Mucosa of stomach (tissue), 1 donor: ENCODE measurements around the gene SSH2.
"Not testable (repeated sequence)": the region's sequence is repeated elsewhere in the genome, so short reads cannot be mapped to it uniquely, and the experiment has no call there.

Experiments
- H3K27me3 ChIP-seq: one replicate; pipeline ENCODE4 v1.7.0; 2013; ENCODE audit warnings: mild to moderate bottlenecking, low read length; ENCODE audit not compliant: control insufficient read depth, insufficient read depth
- H3K36me3 ChIP-seq: one replicate; pipeline ENCODE4 v1.7.0; 2013; ENCODE audit warnings: low read length; ENCODE audit not compliant: control insufficient read depth, insufficient read depth
- H3K4me1 ChIP-seq: one replicate; pipeline ENCODE4 v1.7.0; 2013; ENCODE audit warnings: mild to moderate bottlenecking, low read length; ENCODE audit not compliant: control insufficient read depth, insufficient read depth
- H3K4me3 ChIP-seq: one replicate; pipeline ENCODE4 v1.7.0; 2013; ENCODE audit warnings: low read length
- H3K9ac ChIP-seq: one replicate; pipeline ENCODE4 v1.7.0; 2013; ENCODE audit warnings: mild to moderate bottlenecking, low read length, moderate library complexity
- H3K9me3 ChIP-seq: one replicate; pipeline ENCODE4 v1.7.0; 2013; ENCODE audit warnings: mild to moderate bottlenecking, low read length, moderate library complexity; ENCODE audit not compliant: control insufficient read depth
- donor health status: Pancreatic carcinoma.

SSH2 gene

GRCh38 chr17:29892201-29892600, 37.8 kb downstream of the SSH2 start:
- Histone ChIP-seq H3K9ac (no peak overlapping the region), H3K4me3 (no peak overlapping the region), H3K4me1 (no peaks in the 10 kb centered on the region), H3K27me3 (no peaks in the 10 kb centered on the region), H3K36me3 (no peaks in the 10 kb centered on the region), H3K9me3 (no peaks in the 10 kb centered on the region)

- Histone ChIP-seq H3K36me3 (no peaks in the 10 kb centered on the region), H3K4me1 (no peaks in the 10 kb centered on the region), H3K27me3 (no peaks in the 10 kb centered on the region), H3K4me3 (no peak overlapping the region), H3K9me3 (no peaks in the 10 kb centered on the region), H3K9ac (no peak overlapping the region)
Measured at GRCh38 chr17:29891131-29891530, 38.9 kb downstream of the SSH2 start.

GRCh38 chr17:29885031-29885640, 44.9 kb downstream of the SSH2 start:
- H3K36me3 ChIP-seq, result no peaks in the 10 kb centered on the region
- H3K9me3 ChIP-seq, result no peaks in the 10 kb centered on the region
- H3K4me3 ChIP-seq, result no peak overlapping the region
- no peaks in the 10 kb centered on the region for H3K4me1 ChIP-seq
- no peak overlapping the region for H3K9ac ChIP-seq
- no peaks in the 10 kb centered on the region for H3K27me3 ChIP-seq

- no peak overlapping the region for H3K4me3 ChIP-seq
- H3K9me3 ChIP-seq, result no peaks in the 10 kb centered on the region
- H3K36me3 ChIP-seq, result no peaks in the 10 kb centered on the region
- no peaks in the 10 kb centered on the region for H3K4me1 ChIP-seq
- no peaks in the 10 kb centered on the region for H3K27me3 ChIP-seq
- H3K9ac ChIP-seq, result no peak overlapping the region
Measured at GRCh38 chr17:29883497-29883896, 46.5 kb downstream of the SSH2 start.

GRCh38 chr17:29881256-29881655, 48.8 kb downstream of the SSH2 start:
- Histone ChIP-seq H3K4me1 (no peaks in the 10 kb centered on the region), H3K36me3 (no peaks in the 10 kb centered on the region), H3K4me3 (no peak overlapping the region), H3K9me3 (no peaks in the 10 kb centered on the region), H3K9ac (no peak overlapping the region), H3K27me3 (no peaks in the 10 kb centered on the region)

- Histone ChIP-seq H3K4me3 (no peak overlapping the region), H3K36me3 (no peaks in the 10 kb centered on the region), H3K4me1 (no peaks in the 10 kb centered on the region), H3K9me3 (no peaks in the 10 kb centered on the region), H3K27me3 (no peaks in the 10 kb centered on the region), H3K9ac (no peak overlapping the region)
Measured at GRCh38 chr17:29880031-29880430, 50.0 kb downstream of the SSH2 start.

GRCh38 chr17:29874931-29875596, 55.0 kb downstream of the SSH2 start:
- Histone ChIP-seq H3K4me1 (no peaks in the 10 kb centered on the region), H3K9ac (no peak overlapping the region), H3K27me3 (no peaks in the 10 kb centered on the region), H3K4me3 (no peak overlapping the region), H3K9me3 (no peaks in the 10 kb centered on the region), H3K36me3 (no peaks in the 10 kb centered on the region)

- not testable (repeated sequence) for H3K36me3 ChIP-seq, H3K4me3 ChIP-seq, H3K9ac ChIP-seq, H3K27me3 ChIP-seq, H3K4me1 ChIP-seq, H3K9me3 ChIP-seq
Measured at GRCh38 chr17:29874358-29874757, 55.7 kb downstream of the SSH2 start.

- Histone ChIP-seq H3K9ac (no peak overlapping the region), H3K4me3 (no peak overlapping the region), H3K9me3 (no peaks in the 10 kb centered on the region), H3K27me3 (no peaks in the 10 kb centered on the region), H3K36me3 (no peaks in the 10 kb centered on the region), H3K4me1 (no peaks in the 10 kb centered on the region)
Measured at GRCh38 chr17:29873476-29873875, 56.6 kb downstream of the SSH2 start.

GRCh38 chr17:29870836-29871465, 59.1 kb downstream of the SSH2 start:
- Histone ChIP-seq H3K9me3 (no peaks in the 10 kb centered on the region), H3K4me1 (peaks cover 4% of the 10 kb centered on the region), H3K27me3 (no peaks in the 10 kb centered on the region), H3K4me3 (no peak overlapping the region), H3K9ac (no peak overlapping the region), H3K36me3 (no peaks in the 10 kb centered on the region)

GRCh38 chr17:29867643-29868181, 62.3 kb downstream of the SSH2 start:
- H3K4me3 ChIP-seq, result no peak overlapping the region
- no peak overlapping the region for H3K9ac ChIP-seq
- H3K9me3 ChIP-seq, result no peaks in the 10 kb centered on the region
- H3K4me1 ChIP-seq, result peaks cover 4% of the 10 kb centered on the region
- H3K27me3 ChIP-seq, result no peaks in the 10 kb centered on the region
- no peaks in the 10 kb centered on the region for H3K36me3 ChIP-seq

GRCh38 chr17:29866746-29867404, 63.2 kb downstream of the SSH2 start:
- Histone ChIP-seq H3K4me3 (no peak overlapping the region), H3K9me3 (no peaks in the 10 kb centered on the region), H3K9ac (no peak overlapping the region), H3K27me3 (no peaks in the 10 kb centered on the region), H3K4me1 (peaks cover 4% of the 10 kb centered on the region), H3K36me3 (no peaks in the 10 kb centered on the region)
